T-helper 2 cell (primary cell): ENCODE data around the gene GRB10.

ENCODE experiments used
- DNase-seq, 5 experiments: peaks; one replicate each; pipeline versions ENCODE4 v3.0.0 to v3.0.0-alpha.2; 2012 to 2022

The GRB10 gene

GRCh38 chr7:50631100-50631499 is 151.6 kb downstream of the GRB10 start:
- DNase-seq = no peak

GRCh38 chr7:50629238-50629901 is 153.3 kb downstream of the GRB10 start:
- DNase-seq = no peak

- DNase-seq = no peak
These were observed 154.1 kb downstream of the GRB10 start for GRCh38 chr7:50628434-50629084.

- DNase-seq = no peak
These were observed 154.8 kb downstream of the GRB10 start for GRCh38 chr7:50627824-50628361.

- no peak for DNase-seq
These were observed 156.4 kb downstream of the GRB10 start for GRCh38 chr7:50626286-50626685.

- DNase-seq = no peak
These were observed 157.3 kb downstream of the GRB10 start for GRCh38 chr7:50625360-50625759.

DNA sequence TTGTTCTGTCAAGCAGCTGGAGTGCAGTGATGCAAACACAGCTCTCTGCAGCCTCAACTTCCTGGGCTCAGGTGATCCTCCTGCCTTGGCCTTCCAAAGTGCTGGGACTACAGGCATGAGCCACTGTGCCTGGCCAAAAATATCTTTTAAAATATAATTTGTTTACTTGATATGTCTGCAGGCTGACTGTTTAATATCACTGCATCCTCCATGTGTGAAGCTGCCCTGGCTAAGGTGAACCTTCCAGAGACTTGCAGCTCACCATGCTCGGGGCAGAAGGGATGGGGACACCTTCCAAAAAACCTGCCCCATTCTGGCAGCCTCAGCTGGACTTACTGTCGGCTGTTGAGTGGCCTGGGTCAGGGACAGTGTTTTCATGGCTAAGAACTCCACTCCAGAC is 159.9 kb downstream of the GRB10 start:
- no peak for DNase-seq

DNA sequence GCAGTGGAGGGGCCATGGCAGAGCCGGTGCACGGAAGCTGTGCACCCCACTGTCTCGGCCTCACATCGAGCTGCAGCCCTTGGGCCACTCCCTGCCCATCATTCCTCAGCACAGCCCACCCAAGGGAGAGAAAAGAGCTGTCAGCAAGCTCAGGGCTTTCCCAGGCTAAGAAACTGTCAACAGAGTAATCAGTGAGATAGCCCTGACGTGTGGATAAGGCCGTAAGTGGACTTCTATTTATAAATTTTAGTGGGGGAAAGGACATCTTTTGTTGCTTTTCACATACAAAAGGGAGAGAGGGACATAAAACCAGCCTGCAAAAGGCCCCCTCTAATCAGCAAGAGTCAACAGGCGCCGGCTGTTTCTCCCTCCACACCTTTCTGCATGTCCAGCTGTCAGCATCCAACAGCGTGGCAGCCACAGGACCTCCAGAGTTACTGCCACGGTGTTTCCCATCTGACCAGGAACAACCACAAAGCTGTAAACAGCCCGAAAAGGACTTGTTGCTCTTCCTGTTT is 160.7 kb downstream of the GRB10 start:
- no peak for DNase-seq

DNA sequence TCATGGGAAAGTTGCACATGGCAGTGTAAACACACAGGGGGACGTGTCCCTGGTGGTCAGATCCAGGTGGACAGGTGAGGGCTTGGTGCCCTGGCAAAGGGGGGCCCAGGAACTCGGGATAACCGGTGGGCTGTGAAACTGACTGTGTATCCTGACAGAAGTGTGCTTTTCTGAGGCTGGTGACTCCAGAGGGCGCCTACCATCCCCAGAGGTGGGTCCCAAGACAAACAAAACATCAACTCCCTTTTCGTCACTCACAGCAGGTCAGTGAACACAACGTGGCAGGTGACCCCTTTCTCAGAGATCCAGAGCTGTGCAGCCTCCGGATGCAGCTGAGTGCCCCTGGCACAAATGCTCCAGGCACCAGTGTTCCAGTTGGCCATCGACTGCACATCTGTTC is 161.5 kb downstream of the GRB10 start:
- no peak for DNase-seq

DNA sequence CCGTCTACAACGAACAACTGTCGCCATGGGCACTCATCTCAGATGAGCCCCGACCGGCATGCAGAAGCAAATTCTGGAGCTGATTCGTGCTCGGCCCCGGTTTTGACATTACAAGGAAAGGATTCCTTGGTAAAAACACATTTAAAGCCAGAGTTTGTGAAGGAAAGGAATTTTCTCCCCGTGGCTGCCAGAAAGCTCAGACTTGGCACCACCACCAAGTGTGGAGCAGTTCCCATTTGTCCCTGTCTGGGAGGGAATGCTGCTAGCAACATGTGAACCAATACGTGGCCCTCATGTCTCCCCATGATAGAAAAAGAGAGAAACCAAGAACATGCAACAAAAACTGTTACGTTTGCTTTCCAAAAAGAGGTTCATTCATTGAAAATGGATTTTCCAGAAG is 162.3 kb downstream of the GRB10 start:
- DNase-seq = no peak

- DNase-seq = no peak
These were observed 163.0 kb downstream of the GRB10 start for GRCh38 chr7:50619684-50620083.

DNA sequence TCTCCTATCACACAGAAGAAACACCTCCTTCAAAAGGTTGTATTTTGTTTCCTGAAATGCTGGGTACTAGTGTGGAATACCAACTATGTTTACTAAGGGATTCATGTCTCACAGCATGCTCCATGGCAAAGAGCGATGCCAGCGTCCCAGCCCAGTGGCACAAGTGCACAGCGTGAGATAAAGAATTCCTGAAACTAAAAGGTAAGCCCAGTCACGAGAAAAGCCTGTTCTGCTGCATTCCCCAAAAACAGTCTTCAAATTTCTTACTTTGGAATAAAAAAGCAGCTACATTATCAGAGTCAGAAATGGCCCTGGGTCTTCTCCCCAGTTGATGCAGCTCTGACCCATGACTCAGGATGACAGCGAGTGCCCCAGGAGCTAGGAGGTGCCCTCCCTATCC is 164.4 kb downstream of the GRB10 start:
- no peak for DNase-seq

- DNase-seq = no peak
These were observed 167.1 kb downstream of the GRB10 start for GRCh38 chr7:50615519-50616080.

DNA sequence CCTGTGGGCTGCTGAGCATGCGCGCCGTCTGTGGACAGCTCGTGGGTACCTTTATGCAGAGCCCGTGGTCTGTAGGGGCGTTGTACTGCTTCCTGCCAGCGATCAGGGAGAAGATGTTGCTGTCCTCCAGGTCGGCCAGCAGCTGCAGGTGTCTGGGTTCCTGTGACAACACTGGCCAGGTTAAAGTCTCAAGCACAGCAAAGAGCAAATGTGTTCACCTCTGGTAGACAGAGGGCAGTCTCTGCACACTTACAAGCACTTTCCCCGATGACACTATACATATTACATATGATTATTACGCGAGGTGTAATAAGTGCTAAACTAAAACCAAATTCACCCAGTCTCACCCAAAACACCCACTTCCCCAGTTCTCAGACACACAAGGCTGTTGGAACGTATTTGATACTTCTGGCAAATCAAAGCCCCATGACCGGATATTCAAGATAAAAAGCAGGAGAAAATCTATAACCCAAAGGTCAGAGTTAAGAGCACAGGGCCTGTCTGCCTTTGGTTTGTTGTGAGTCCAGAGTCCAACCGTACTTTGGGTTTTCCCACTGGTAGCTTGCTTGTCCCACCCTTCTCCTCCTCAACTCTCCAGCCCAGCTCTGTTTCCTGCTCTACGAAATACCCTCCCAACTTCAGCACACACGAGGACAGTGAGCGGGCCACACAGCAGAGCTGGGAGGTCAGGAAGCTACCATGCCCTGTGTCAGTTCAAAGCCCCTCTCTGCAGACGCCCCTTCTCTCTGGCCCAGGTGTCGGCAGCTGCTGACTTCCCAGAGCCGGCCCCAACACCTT is 167.8 kb downstream of the GRB10 start:
- DNase-seq = peak in 1 of 5 experiments; percentile 73

DNA sequence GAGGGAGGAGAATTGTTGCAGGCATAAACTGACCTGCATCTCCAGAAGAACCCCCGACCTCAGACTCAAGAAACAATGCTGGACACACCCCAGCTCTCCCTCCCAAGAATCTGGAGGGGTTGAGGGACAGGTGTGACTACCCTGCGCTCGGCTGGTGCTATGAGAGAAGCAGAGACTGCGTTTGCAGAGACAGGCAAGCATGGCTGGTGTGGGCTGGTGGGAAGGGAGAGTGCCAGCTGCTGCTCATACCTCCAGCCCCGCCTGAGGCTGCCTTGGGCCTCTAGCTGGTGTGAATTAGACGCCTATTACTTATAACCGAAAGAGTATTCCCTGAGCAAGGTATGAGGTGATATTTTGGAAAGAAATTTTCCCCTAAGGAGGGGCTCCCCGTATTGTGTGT is 169.2 kb downstream of the GRB10 start:
- DNase-seq = no peak

DNA sequence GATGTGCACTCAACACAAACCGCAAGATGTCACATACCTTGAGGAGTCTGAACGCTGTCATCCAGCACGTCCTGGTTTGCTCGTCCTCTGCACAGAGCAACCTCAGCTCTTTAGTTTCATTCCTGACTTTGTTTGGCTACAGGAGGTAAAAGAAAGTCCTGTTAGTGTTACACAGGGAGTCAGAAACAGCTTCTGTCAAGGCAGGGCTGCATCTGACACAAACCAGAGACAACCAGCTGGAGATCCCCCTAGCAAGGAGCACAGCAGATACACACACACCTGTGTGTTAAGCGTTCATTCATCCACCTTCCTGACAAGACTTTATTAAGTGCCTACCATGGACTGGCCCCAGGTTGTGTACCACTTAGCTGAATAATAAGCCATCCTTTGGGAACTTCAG is 170.0 kb downstream of the GRB10 start:
- DNase-seq = no peak

DNA sequence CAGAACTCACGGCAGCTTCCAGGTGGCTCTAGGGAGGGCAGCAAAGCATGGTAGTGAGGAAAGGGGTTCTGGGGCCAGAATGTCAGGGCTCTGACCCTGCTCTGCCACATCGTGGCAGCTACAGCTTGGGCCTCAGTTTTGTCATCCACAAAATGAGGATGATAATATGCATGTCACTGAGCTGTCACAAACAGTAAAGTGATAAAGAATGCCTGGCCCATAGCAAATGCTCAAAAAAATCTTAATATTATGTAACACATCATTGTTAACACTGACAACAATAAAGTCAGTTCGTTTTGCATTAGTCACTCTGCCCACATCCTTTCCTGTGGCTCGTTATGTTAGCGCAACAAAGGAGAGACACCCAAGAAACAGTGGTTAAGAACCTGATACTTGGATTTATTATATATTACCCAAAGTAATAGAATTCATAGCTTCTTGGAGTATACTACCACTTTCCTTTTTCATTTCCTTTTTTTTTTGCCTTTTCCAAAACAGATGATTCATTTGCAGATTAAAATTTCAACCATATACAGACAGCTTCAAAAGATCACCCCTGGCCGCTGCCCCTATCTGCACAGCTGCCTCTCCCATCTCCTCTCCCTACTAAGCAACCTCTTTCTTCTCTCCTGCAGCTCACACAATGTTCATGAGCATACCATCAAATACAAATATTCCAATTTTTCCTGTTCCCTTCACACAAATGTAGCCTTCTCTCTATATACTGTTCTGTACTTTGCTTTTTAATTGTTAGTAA is 172.0 kb downstream of the GRB10 start:
- peak in 3 of 5 experiments; percentile 15 to 91 (median 49) for DNase-seq

DNA sequence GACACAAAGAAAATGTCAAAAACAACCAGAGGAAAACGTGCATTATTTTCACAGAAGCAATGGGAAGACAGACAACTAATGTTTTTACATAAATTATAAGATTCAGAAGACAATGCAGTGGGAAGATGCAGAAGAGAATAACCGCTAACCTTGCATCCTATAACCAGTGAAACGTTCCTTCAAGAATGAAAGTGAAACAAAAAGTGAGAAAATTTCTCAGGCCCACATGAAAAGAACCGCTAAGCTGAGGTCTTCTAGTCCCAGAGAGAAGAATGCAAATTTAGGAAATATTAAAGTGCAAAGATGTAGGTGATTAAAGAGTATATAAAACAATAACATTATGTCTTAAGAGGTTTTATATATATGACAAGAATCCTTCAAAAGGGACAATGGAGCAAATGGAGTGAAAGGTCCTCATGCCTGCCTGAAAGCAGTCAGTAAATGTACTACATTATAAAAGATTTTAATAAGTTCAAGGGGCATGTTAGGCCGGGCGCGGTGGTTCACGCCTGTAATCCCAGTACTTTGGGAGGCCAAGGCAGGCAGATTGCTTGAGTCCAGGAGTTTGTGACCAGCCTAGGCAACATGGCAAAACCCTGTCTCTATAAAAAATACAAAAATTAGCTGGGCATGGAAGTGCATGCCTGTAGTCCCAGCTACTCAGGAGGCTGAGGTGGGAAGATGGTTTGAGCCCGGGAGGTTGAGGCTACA is 174.3 kb downstream of the GRB10 start:
- peak in 2 of 5 experiments; percentile 44 to 79 for DNase-seq

- no peak for DNase-seq
These were observed 175.1 kb downstream of the GRB10 start for GRCh38 chr7:50607524-50608125.

DNA sequence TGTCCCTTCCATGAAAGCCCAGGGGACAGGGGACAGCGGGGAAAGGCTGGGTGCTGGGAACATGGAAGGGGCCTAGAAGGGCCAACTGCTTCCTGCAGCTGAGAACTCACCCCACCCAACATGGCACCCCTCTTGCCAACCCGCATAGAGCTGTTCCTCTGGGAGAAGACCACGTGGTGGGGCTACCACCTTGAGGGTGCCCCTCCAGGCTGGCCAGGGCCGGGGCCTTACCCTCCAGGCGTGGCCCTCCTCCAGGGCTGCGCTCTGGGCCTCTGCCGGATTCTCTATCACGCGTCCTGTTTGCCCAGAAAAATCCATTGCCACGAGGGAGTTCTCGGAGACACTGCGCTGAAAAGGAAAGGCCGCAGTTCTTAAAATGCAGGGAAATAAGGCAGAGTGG is 177.6 kb downstream of the GRB10 start:
- DNase-seq = no peak

DNA sequence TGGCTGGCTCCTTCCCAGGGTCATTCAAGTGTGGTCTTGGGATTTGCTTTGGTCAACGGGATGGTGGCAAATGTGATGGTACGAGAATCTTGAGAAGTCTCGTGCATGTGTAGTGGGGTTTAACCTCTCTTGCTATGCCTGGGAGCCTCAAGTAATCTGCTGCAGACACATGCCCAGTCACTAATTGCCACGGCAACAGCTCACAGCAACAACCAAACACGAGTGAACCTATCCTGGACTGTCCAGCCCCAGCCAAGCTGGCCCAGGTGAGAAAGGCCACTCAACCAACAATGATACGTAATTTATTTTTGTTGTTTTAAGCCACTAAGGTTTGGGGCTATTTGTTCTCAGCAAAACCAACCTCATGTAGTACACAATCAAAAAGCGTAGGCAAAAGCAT is 179.4 kb downstream of the GRB10 start:
- no peak for DNase-seq
